Activated T-helper 1 cell treated with Interleukin-2 at 50 U/mL for 16 hours (primary cell): Measurements from ENCODE around the gene KMT2B.

Experiments used
- DNase-seq: peaks from one replicate; pipeline ENCODE4 v3.0.0-alpha.2; 2020; ENCODE audit warnings: low read depth

The KMT2B gene

GRCh38 chr19:35780717-35781116, 62.9 kb downstream of the KMT2B start:
- DNase-seq = no peak

GRCh38 chr19:35781650-35782049, 63.8 kb downstream of the KMT2B start:
- no peak for DNase-seq

- DNase-seq = no peak
Observed at GRCh38 chr19:35782589-35782988, 64.8 kb downstream of the KMT2B start.

- DNase-seq = no peak
Observed at GRCh38 chr19:35783469-35784434, 65.9 kb downstream of the KMT2B start.

- no peak for DNase-seq
Observed at GRCh38 chr19:35784503-35785338, 66.9 kb downstream of the KMT2B start.

GRCh38 chr19:35785339-35785627, 67.5 kb downstream of the KMT2B start:
- no peak for DNase-seq

- no peak for DNase-seq
Observed at GRCh38 chr19:35786299-35787160, 68.7 kb downstream of the KMT2B start.

GRCh38 chr19:35787227-35787799, 69.5 kb downstream of the KMT2B start:
- DNase-seq = no peak
